ENCODE measurements around the gene PRKAR1A. TPM values are rescaled to one million over a fixed set of nuclear protein-coding genes. Genes with fewer than 3 reads are reported as not detected.

PRKAR1A gene
- total RNA-seq, 1 donor from 2014 or later, result 268 TPM

- no peak for DNase-seq (ENCODE audit: low spot score in 2 of 2, unreplicated experiment in 2 of 2)
- no peaks in the 10 kb centered on the region for H3K36me3 Mint-ChIP-seq
- H3K4me3 Mint-ChIP-seq, result no peak overlapping the region
- TF ChIP-seq CTCF (IDR thresholded peaks at IDR 0.05; ENCODE audit: unreplicated experiment), result no peak
- H3K27me3 Mint-ChIP-seq (ENCODE audit: low read depth), result peaks cover 2% of the 10 kb centered on the region
- no peaks in the 10 kb centered on the region for H3K9me3 Mint-ChIP-seq
- peaks cover 10% of the 10 kb centered on the region for H3K4me1 Mint-ChIP-seq
- no peak overlapping the region for H3K27ac Mint-ChIP-seq
Observed at GRCh38 chr17:68495081-68495480, 17.1 kb upstream of the PRKAR1A start.

GRCh38 chr17:68497885-68498319, 14.3 kb upstream of the PRKAR1A start:
- Mint-ChIP-seq H3K4me1 (peaks cover 2% of the 10 kb centered on the region), H3K36me3 (no peaks in the 10 kb centered on the region), H3K27me3 (ENCODE audit: low read depth) (peaks cover 6% of the 10 kb centered on the region), H3K4me3 (no peak overlapping the region), H3K9me3 (no peaks in the 10 kb centered on the region), H3K27ac (no peak overlapping the region)
- no peak for TF ChIP-seq CTCF (IDR thresholded peaks at IDR 0.05; ENCODE audit: unreplicated experiment)
- DNase-seq (ENCODE audit: low spot score in 2 of 2, unreplicated experiment in 2 of 2), result no peak

DNA sequence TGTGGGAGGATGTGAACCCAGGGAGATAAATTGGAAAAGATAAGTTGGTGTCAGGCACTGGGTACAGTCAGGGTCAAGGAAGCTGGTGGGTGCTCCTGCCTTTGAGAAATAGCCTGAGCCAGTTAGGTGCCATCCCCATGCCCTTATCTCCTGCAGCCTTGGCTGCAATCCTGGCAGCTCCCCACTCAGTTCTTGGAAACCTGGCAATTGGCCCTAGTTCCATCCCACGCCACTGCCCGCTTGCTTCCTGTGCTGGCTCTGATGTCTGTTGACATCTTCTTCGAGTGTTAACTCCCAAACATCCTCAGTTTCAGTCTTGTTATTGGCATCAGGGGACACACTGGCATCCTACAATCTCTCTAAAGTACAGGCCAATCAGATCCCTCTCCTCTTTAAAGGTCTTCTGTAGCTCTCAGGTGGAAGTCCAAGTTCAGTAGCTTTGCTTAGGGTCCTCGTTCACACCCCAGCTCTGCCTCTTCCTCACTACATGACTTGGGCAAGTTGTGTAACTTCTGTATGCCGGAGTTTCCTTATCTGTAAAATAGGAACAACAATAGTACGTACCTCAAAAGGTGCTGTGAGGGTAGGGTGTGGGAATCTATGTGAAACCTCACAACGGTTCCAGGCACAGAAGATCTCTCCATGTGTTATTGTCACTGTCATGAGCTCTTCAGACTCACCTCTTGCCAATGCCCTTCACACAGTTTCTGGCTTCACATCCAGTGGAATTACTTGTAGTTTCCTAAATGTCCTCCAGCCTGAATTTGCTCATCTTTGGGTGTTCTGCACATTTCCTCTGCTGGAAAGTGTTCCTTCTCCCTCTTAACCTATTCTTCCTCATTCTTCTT, 13.5 kb upstream of the PRKAR1A start:
- peaks cover 6% of the 10 kb centered on the region for H3K9me3 Mint-ChIP-seq
- H3K27me3 Mint-ChIP-seq (ENCODE audit: low read depth), result peaks cover 6% of the 10 kb centered on the region
- no peak for TF ChIP-seq CTCF (IDR thresholded peaks at IDR 0.05; ENCODE audit: unreplicated experiment)
- H3K4me3 Mint-ChIP-seq, result no peak overlapping the region
- H3K27ac Mint-ChIP-seq, result no peak overlapping the region
- H3K4me1 Mint-ChIP-seq, result no peaks in the 10 kb centered on the region
- DNase-seq (ENCODE audit: low spot score in 2 of 2, unreplicated experiment in 2 of 2), result no peak
- H3K36me3 Mint-ChIP-seq, result no peaks in the 10 kb centered on the region

DNA sequence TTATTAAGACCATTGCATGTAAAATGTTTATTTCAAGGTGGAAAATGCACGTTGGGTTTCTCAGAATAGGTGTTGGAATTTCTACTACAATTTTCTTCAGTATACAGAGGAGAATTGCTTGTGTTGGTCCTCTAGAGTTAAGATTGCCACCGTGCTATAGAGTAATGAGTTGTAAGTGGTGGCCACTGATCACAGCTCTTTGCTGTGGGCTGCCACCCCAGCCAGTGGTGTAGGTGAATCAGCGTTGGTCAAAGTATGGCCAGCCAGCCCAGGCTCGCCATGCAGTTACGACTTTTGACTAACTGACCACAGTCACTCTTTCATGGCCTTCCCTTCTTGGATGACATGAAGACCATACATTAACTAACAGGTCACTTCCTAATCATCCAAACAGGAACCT, 12.6 kb upstream of the PRKAR1A start:
- Mint-ChIP-seq H3K4me3 (no peak overlapping the region), H3K27ac (no peak overlapping the region), H3K9me3 (peaks cover 6% of the 10 kb centered on the region), H3K36me3 (no peaks in the 10 kb centered on the region), H3K27me3 (ENCODE audit: low read depth) (peaks cover 6% of the 10 kb centered on the region), H3K4me1 (no peaks in the 10 kb centered on the region)
- DNase-seq (ENCODE audit: low spot score in 2 of 2, unreplicated experiment in 2 of 2), result no peak
- TF ChIP-seq CTCF (IDR thresholded peaks at IDR 0.05; ENCODE audit: unreplicated experiment), result no peak

DNA sequence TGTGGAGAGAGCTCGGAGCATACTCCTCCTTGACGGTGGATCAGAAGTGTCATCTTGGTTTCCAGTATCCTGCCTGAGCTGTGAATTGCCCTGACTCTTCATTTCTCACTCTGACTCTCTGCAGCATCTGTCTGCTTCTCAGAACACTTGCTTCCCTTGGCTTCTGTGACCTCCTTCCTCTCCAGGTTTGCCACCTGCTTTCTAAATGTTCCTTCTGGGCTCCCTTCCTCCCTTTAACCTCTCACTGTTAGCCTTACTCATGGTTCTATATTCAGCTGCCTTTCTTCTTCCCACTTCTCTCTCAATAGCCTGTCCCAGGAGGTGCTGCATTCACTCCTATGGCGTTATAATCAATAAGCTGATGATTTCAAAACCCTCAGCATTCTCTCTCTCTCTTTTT, 11.2 kb upstream of the PRKAR1A start:
- DNase-seq (ENCODE audit: low spot score in 2 of 2, unreplicated experiment in 2 of 2), result no peak
- no peak for TF ChIP-seq CTCF (IDR thresholded peaks at IDR 0.05; ENCODE audit: unreplicated experiment)
- Mint-ChIP-seq H3K4me3 (no peak overlapping the region), H3K36me3 (no peaks in the 10 kb centered on the region), H3K27me3 (ENCODE audit: low read depth) (peaks cover 6% of the 10 kb centered on the region), H3K9me3 (peaks cover 6% of the 10 kb centered on the region), H3K4me1 (no peaks in the 10 kb centered on the region), H3K27ac (no peak overlapping the region)
